ENCODE data around the gene NME7.

DNA sequence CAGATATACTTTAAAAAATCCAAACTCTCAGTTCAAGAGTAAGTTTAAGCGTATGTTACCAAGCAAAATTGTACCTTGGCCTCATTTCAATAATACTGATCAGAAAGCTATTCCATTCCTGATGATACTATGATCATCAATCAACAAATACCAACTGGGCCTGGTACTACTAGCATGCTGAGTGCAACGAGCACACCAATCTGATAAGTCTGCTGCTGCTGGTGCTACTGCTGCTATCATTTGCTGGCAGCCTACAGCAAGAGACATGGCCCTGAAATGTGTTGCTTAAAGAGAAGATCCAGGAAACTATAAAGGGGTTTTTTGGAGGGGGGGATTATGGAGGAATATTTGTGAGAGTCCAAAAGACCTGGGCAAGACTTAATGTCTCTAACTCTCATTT is 39.7 kb downstream of the NME7 start:
- TF ChIP-seq, protein P1, sequence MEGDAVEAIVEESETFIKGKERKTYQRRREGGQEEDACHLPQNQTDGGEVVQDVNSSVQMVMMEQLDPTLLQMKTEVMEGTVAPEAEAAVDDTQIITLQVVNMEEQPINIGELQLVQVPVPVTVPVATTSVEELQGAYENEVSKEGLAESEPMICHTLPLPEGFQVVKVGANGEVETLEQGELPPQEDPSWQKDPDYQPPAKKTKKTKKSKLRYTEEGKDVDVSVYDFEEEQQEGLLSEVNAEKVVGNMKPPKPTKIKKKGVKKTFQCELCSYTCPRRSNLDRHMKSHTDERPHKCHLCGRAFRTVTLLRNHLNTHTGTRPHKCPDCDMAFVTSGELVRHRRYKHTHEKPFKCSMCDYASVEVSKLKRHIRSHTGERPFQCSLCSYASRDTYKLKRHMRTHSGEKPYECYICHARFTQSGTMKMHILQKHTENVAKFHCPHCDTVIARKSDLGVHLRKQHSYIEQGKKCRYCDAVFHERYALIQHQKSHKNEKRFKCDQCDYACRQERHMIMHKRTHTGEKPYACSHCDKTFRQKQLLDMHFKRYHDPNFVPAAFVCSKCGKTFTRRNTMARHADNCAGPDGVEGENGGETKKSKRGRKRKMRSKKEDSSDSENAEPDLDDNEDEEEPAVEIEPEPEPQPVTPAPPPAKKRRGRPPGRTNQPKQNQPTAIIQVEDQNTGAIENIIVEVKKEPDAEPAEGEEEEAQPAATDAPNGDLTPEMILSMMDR (IDR thresholded peaks at IDR 0.05) = no peak
- no peak for TF ChIP-seq POLR2A (IDR thresholded peaks at IDR 0.05)
